ENCODE results near the gene SHE. TPM values are rescaled to one million over a fixed set of nuclear protein-coding genes. Genes with fewer than 3 reads are reported as not detected.

The SHE gene
- total RNA-seq = 1 to 10 TPM; 2.6 to 4.2 TPM

GRCh38 chr1:154502066-154502743 is at the start of gene SHE, which contains the start of gene TDRD10:
SHE (minus strand) TSS chr1:154502412; CDS start chr1:154502026, 386 bp downstream.
TDRD10 (plus strand) TSS chr1:154502219; CDS start chr1:154506904, 4,685 bp downstream.
- no peak for DNase-seq
- Histone ChIP-seq H3K9me3 (no peaks in the 10 kb centered on the region), H3K4me1 (peaks cover 18% of the 10 kb centered on the region), H3K36me3 (replicated peaks in 1 of 2; ENCODE audit: insufficient read depth in 1 of 2, low read depth in 2 of 2) (no peaks in the 10 kb centered on the region), H3K27ac (peak within 1 kb of the TSS in 2 of 4 donors; percentile 10 to 30), H3K4me3 (no peak within 1 kb of the TSS), H3K27me3 (peaks cover 0 to 26% of the 10 kb centered on the region in 2 donors)
- intact Hi-C loops (cut with DNase I) = no loop called here
- ATAC-seq = peak; percentile 54
- TF ChIP-seq CTCF (IDR thresholded peaks at IDR 0.05) = no peak
- no peak for TF ChIP-seq POLR2A (IDR thresholded peaks at IDR 0.05)
- WGBS, 2 donors = 5 to 18% methylated on average over 17 to 88 of the region's 90 CpGs

- DNase-seq (no peak), ATAC-seq (no peak)
- 86 to 88% methylated on average over 1 to 4 of the region's 4 CpGs for WGBS, 2 donors
- Histone ChIP-seq H3K27ac (peak overlapping the region in 1 of 4 donors; percentile 14), H3K27me3 (no peaks in the 10 kb centered on the region), H3K4me1 (peaks cover 47% of the 10 kb centered on the region), H3K4me3 (no peak overlapping the region), H3K36me3 (replicated peaks in 1 of 2; ENCODE audit: insufficient read depth in 1 of 2, low read depth in 2 of 2) (peaks cover 27 to 52% of the 10 kb centered on the region in 2 donors), H3K9me3 (no peaks in the 10 kb centered on the region)
- intact Hi-C loops (cut with DNase I) = no loop called here
- no peak for TF ChIP-seq POLR2A (IDR thresholded peaks at IDR 0.05)
- TF ChIP-seq CTCF (IDR thresholded peaks at IDR 0.05) = no peak
Observed at GRCh38 chr1:154551474-154551873, 49.3 kb upstream of the SHE start.

GRCh38 chr1:154550657-154551056 is 48.4 kb upstream of the SHE start:
- Histone ChIP-seq H3K4me3 (no peak overlapping the region), H3K27ac (no peak overlapping the region), H3K27me3 (no peaks in the 10 kb centered on the region), H3K4me1 (peaks cover 40% of the 10 kb centered on the region), H3K36me3 (replicated peaks in 1 of 2; ENCODE audit: insufficient read depth in 1 of 2, low read depth in 2 of 2) (peaks cover 27 to 52% of the 10 kb centered on the region in 2 donors), H3K9me3 (no peaks in the 10 kb centered on the region)
- TF ChIP-seq CTCF (IDR thresholded peaks at IDR 0.05) (no peak), POLR2A (IDR thresholded peaks at IDR 0.05) (no peak)
- intact Hi-C loops (cut with DNase I) = no loop called here
- ATAC-seq (no peak), DNase-seq (no peak)
- 63 to 71% methylated on average over 6 of the region's 6 CpGs for WGBS, 2 donors

GRCh38 chr1:154550070-154550469 is 47.9 kb upstream of the SHE start:
- Histone ChIP-seq H3K4me1 (peaks cover 38% of the 10 kb centered on the region), H3K9me3 (no peaks in the 10 kb centered on the region), H3K27ac (no peak overlapping the region), H3K36me3 (replicated peaks in 1 of 2; ENCODE audit: insufficient read depth in 1 of 2, low read depth in 2 of 2) (peaks cover 23 to 47% of the 10 kb centered on the region in 2 donors), H3K27me3 (no peaks in the 10 kb centered on the region), H3K4me3 (no peak overlapping the region)
- ATAC-seq (no peak), DNase-seq (no peak)
- 60 to 74% methylated on average over 5 of the region's 5 CpGs for WGBS, 2 donors
- no peak for TF ChIP-seq POLR2A (IDR thresholded peaks at IDR 0.05)
- no peak for TF ChIP-seq CTCF (IDR thresholded peaks at IDR 0.05)
- intact Hi-C loops (cut with DNase I) = no loop called here

Measured in body of pancreas (tissue), 4 donors.